Esophagus squamous epithelium (tissue), 4 donors: ENCODE measurements around the gene SCGB3A2.

Experiments
- POLR2A ChIP-seq, 4 donors: fragments of 450-650 bp; IDR thresholded peaks; one replicate each; pipeline ENCODE4 v1.6.1; 2017; ENCODE audit warnings: antibody characterized with exemption in 4 of 4, mild to moderate bottlenecking in 4 of 4, moderate library complexity in 3 of 4
- TF ChIP-seq, protein P1 (sequence below), 6 experiments: fragments of 450-650 bp in 4 of 6; fragments of 200-600 bp in 2 of 6; sonication (generic) in 2 of 6; IDR thresholded peaks; one replicate each; pipeline ENCODE4 v1.5.1; 2016 to 2019; ENCODE audit warnings: antibody characterized with exemption in 6 of 6, mild to moderate bottlenecking in 4 of 6, moderate library complexity in 4 of 6

DNA sequence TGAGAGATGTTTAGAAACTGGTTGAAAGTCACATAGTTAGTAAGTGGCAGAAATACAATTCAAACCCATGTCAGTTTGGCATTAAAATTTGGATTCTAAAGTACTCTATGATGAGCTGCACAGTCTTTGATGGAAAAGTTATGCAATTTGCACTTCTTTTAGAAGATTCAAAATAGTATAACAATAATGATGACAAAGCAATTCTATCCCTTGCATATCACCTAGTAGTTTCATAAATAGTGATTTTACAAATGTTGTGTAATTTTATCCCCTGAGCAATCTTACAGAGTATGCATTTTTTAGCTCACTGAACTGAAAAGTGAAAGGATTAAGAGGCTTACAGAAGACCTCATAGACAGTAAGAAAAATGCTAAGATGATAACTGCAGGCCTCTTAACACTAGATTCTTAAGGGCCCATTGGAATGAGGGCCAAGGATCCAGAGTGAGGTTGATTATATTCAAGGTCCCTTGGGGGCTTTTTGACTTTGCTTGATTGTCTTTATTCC lies 24.2 kb downstream of the SCGB3A2 start:
- TF ChIP-seq POLR2A (IDR thresholded peaks at IDR 0.05): no peak
- TF ChIP-seq, protein P1, sequence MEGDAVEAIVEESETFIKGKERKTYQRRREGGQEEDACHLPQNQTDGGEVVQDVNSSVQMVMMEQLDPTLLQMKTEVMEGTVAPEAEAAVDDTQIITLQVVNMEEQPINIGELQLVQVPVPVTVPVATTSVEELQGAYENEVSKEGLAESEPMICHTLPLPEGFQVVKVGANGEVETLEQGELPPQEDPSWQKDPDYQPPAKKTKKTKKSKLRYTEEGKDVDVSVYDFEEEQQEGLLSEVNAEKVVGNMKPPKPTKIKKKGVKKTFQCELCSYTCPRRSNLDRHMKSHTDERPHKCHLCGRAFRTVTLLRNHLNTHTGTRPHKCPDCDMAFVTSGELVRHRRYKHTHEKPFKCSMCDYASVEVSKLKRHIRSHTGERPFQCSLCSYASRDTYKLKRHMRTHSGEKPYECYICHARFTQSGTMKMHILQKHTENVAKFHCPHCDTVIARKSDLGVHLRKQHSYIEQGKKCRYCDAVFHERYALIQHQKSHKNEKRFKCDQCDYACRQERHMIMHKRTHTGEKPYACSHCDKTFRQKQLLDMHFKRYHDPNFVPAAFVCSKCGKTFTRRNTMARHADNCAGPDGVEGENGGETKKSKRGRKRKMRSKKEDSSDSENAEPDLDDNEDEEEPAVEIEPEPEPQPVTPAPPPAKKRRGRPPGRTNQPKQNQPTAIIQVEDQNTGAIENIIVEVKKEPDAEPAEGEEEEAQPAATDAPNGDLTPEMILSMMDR (IDR thresholded peaks at IDR 0.05): no peak
